Measurements from ENCODE around the gene MYMX. TPM values are rescaled to one million over a fixed set of nuclear protein-coding genes. Genes with fewer than 3 reads are reported as not detected.
A peak's percentile ranks its signal among the peaks of the same experiment; 100 is the strongest.
"Not testable (repeated sequence)": the region's sequence is repeated elsewhere in the genome, so short reads cannot be mapped to it uniquely, and the experiment has no call there.

MYMX gene
- total RNA-seq, 1 donor from 2014 or later: 11.2 TPM

DNA sequence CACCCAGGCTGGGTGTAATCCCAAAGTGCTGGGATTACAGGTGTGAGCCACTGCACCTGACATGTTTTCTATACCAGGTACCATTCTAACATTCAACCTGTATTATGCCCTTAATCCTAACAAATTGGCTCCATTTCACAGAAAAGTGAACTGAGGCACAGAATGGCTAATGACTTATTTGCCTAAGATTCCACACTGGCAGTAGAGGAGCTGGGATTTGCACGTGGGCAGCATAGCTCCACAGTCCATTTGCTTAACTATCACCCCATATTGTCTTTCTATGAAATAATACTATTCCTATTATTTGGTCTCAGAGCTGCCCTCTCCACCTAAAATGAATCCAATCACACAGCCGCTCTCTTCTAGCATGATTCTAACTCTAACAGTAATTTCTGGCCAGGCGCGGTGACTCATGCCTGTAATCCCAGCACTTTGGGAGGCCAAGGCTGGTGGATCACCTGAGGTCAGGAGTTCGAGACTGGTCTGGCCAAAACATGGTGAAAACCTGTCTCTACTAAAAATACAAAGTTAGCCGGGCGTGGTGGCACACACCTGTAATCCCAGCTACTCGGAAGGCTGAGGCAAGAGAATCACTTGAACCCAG, 23.3 kb upstream of the MYMX start:
- Mint-ChIP-seq H3K27me3 (ENCODE audit: unreplicated experiment) (peaks cover 4% of the 10 kb centered on the region), H3K27ac (ENCODE audit: unreplicated experiment) (peak overlapping the region; percentile 97), H3K36me3 (ENCODE audit: low read depth, unreplicated experiment) (no peaks in the 10 kb centered on the region), H3K4me1 (ENCODE audit: unreplicated experiment) (peaks cover 22% of the 10 kb centered on the region), H3K4me3 (ENCODE audit: unreplicated experiment) (peak overlapping the region; percentile 76), H3K9me3 (ENCODE audit: unreplicated experiment) (no peaks in the 10 kb centered on the region)
- TF ChIP-seq, protein P1, sequence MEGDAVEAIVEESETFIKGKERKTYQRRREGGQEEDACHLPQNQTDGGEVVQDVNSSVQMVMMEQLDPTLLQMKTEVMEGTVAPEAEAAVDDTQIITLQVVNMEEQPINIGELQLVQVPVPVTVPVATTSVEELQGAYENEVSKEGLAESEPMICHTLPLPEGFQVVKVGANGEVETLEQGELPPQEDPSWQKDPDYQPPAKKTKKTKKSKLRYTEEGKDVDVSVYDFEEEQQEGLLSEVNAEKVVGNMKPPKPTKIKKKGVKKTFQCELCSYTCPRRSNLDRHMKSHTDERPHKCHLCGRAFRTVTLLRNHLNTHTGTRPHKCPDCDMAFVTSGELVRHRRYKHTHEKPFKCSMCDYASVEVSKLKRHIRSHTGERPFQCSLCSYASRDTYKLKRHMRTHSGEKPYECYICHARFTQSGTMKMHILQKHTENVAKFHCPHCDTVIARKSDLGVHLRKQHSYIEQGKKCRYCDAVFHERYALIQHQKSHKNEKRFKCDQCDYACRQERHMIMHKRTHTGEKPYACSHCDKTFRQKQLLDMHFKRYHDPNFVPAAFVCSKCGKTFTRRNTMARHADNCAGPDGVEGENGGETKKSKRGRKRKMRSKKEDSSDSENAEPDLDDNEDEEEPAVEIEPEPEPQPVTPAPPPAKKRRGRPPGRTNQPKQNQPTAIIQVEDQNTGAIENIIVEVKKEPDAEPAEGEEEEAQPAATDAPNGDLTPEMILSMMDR (IDR thresholded peaks at IDR 0.05; ENCODE audit: unreplicated experiment): no peak
- DNase-seq (ENCODE audit: low spot score): no peak

DNA sequence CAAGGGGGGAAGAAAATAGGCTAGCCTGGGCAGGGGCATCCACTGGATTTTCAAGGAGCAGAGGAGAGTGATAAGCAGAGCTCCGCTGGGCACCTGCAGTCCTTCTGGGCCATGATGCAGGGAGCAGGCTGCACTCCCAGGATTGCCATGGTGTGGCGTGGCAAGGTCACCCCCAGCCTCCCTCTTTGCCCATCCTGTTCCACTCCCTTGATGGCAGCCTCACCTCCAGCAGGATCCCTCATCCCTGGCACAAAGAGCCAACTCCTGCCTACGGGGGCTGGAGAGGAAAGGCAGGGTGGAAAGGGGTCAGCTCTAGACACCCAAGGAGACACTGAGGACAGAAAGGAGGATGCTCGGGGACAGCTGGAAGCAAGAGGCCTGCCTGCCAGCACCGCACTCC, 22.4 kb upstream of the MYMX start:
- TF ChIP-seq, protein P1 (IDR thresholded peaks at IDR 0.05; ENCODE audit: unreplicated experiment): no peak
- Mint-ChIP-seq H3K4me3 (ENCODE audit: unreplicated experiment) (no peak overlapping the region), H3K27ac (ENCODE audit: unreplicated experiment) (no peak overlapping the region), H3K9me3 (ENCODE audit: unreplicated experiment) (no peaks in the 10 kb centered on the region), H3K27me3 (ENCODE audit: unreplicated experiment) (peaks cover 4% of the 10 kb centered on the region), H3K36me3 (ENCODE audit: low read depth, unreplicated experiment) (no peaks in the 10 kb centered on the region), H3K4me1 (ENCODE audit: unreplicated experiment) (peaks cover 24% of the 10 kb centered on the region)
- no peak for DNase-seq (ENCODE audit: low spot score)

DNA sequence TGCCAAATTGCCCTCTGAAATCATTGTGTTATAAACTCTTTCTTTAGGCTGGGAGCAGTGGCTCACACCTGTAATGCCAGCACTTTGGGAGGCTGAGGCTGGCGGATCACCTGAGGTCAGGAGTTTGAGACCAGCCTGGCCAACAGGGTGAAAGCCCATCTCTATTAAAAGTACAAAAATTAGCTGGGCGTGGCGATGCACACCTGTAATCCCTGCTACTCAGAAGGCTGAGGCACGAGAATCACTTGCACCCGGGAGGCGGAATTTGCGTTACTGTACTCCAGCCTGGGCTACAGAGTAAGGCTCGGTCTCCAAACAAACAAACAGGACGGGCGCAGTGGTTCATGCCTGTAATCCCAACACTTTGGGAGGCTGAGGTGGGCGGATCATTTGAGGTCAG, 20.4 kb upstream of the MYMX start:
- H3K4me1 Mint-ChIP-seq (ENCODE audit: unreplicated experiment): peaks cover 35% of the 10 kb centered on the region
- H3K36me3 Mint-ChIP-seq (ENCODE audit: low read depth, unreplicated experiment); H3K4me3 Mint-ChIP-seq (ENCODE audit: unreplicated experiment); H3K27me3 Mint-ChIP-seq (ENCODE audit: unreplicated experiment); DNase-seq (ENCODE audit: low spot score); H3K9me3 Mint-ChIP-seq (ENCODE audit: unreplicated experiment); H3K27ac Mint-ChIP-seq (ENCODE audit: unreplicated experiment): not testable (repeated sequence)

DNA sequence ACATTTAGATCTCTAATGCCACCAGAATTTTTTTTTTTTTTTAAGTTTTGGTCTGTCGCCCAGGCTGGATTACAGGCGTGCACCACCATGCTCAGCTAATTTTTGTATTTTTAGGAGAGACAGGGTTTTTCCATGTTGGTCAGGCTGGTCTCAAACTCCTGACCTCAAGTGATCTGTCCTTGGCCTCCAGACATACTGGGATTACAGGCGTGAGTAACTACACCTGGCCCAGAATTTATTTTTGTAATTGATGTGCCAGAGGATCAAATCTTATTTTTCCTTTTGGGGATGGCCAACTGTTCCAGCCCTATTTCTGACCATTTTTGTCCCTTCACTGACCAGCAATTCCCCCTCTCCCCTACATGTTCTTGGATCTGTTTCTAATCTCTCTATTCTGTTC, 18.0 kb upstream of the MYMX start:
- H3K36me3 Mint-ChIP-seq (ENCODE audit: low read depth, unreplicated experiment): no peaks in the 10 kb centered on the region
- TF ChIP-seq, protein P1 (IDR thresholded peaks at IDR 0.05; ENCODE audit: unreplicated experiment): no peak
- H3K4me3 Mint-ChIP-seq (ENCODE audit: unreplicated experiment): no peak overlapping the region
- H3K27me3 Mint-ChIP-seq (ENCODE audit: unreplicated experiment): peaks cover 3% of the 10 kb centered on the region
- H3K4me1 Mint-ChIP-seq (ENCODE audit: unreplicated experiment): peaks cover 36% of the 10 kb centered on the region
- no peaks in the 10 kb centered on the region for H3K9me3 Mint-ChIP-seq (ENCODE audit: unreplicated experiment)
- no peak overlapping the region for H3K27ac Mint-ChIP-seq (ENCODE audit: unreplicated experiment)
- DNase-seq (ENCODE audit: low spot score): no peak

DNA sequence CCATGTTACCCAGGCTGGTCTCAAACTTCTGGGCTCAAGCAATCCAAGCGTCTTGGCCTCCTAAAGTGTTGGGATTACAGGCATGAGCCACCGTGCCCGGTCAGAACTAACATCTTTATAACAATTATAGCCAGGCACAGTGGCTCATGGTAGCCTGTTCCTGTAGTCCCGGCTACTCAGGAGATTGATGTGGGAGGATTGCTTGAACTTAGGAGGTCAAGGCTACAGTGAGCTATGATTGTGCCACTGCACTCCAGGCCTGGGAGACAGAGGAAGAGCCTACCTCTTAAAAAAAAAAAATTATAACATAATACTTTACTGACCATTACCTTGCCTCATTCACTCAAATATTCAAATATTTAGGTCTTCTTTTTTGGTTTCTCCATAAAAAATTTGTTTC, 16.8 kb upstream of the MYMX start:
- TF ChIP-seq, protein P1 (IDR thresholded peaks at IDR 0.05; ENCODE audit: unreplicated experiment): no peak
- Mint-ChIP-seq H3K27me3 (ENCODE audit: unreplicated experiment) (peaks cover 3% of the 10 kb centered on the region), H3K27ac (ENCODE audit: unreplicated experiment) (no peak overlapping the region), H3K4me3 (ENCODE audit: unreplicated experiment) (no peak overlapping the region), H3K9me3 (ENCODE audit: unreplicated experiment) (no peaks in the 10 kb centered on the region), H3K4me1 (ENCODE audit: unreplicated experiment) (peaks cover 45% of the 10 kb centered on the region), H3K36me3 (ENCODE audit: low read depth, unreplicated experiment) (no peaks in the 10 kb centered on the region)
- no peak for DNase-seq (ENCODE audit: low spot score)
